H9 (cell line): ENCODE results near the gene SLX4IP. TPM values are rescaled to one million over a fixed set of nuclear protein-coding genes. Genes with fewer than 3 reads are reported as not detected.

Experiments used
- DNase-seq: peaks from one replicate; pipeline ENCODE4 v3.0.0-alpha.2; 2017
- H2AFZ ChIP-seq: one replicate; pipeline ENCODE4 v1.6.1; 2013; ENCODE audit warnings: mild to moderate bottlenecking, low read length, control low read depth, moderate library complexity
- H2AK5ac ChIP-seq: 2 replicates; pipeline ENCODE4 v1.6.1; 2013; ENCODE audit warnings: low read length, control low read depth, mixed read lengths; ENCODE audit not compliant: insufficient read length
- H2BK120ac ChIP-seq: one replicate; pipeline ENCODE4 v1.6.1; 2013; ENCODE audit warnings: low read depth, mild to moderate bottlenecking, low read length, control low read depth, inconsistent platforms; ENCODE audit not compliant: poor library complexity, severe bottlenecking
- H2BK12ac ChIP-seq: 2 replicates; pipeline ENCODE4 v1.6.1; 2013; ENCODE audit warnings: low read length, control low read depth, mixed read lengths, low read depth; ENCODE audit not compliant: insufficient read length
- H2BK15ac ChIP-seq: 2 replicates; pipeline ENCODE4 v1.6.1; 2013; ENCODE audit warnings: low read depth, low read length, control low read depth
- H2BK20ac ChIP-seq: one replicate; pipeline ENCODE4 v1.6.1; 2013; ENCODE audit warnings: low read depth, mild to moderate bottlenecking, low read length, control low read depth, inconsistent platforms; ENCODE audit not compliant: poor library complexity, severe bottlenecking
- H2BK5ac ChIP-seq: 2 replicates; pipeline ENCODE4 v1.6.1; 2013; ENCODE audit warnings: low read length, control low read depth, mixed read lengths; ENCODE audit not compliant: insufficient read length
- H3K14ac ChIP-seq: 2 replicates; pipeline ENCODE4 v1.6.1; 2013; ENCODE audit warnings: low read length, control low read depth; ENCODE audit not compliant: insufficient read depth
- H3K18ac ChIP-seq: 2 replicates; pipeline ENCODE4 v1.6.1; 2013; ENCODE audit warnings: low read depth, mild to moderate bottlenecking, mixed read lengths, low read length, control low read depth; ENCODE audit not compliant: insufficient read length
- H3K23ac ChIP-seq: 2 replicates; pipeline ENCODE4 v1.6.1; 2013; ENCODE audit warnings: low read length, control low read depth, mixed read lengths, low read depth; ENCODE audit not compliant: insufficient read length
- H3K23me2 ChIP-seq: 2 replicates; pipeline ENCODE4 v1.6.1; 2013; ENCODE audit warnings: low read depth, mild to moderate bottlenecking, mixed read lengths, low read length, control low read depth; ENCODE audit not compliant: insufficient read length, poor library complexity, severe bottlenecking
- H3K27ac ChIP-seq: 2 replicates; pipeline ENCODE4 v1.5.1; 2013; ENCODE audit warnings: low read length, control low read depth, mixed read lengths, low read depth; ENCODE audit not compliant: insufficient read length
- H3K27me3 ChIP-seq: 2 replicates; pipeline ENCODE4 v1.6.1; 2013; ENCODE audit warnings: low read length, control low read depth, inconsistent platforms; ENCODE audit not compliant: insufficient read depth
- H3K4ac ChIP-seq: 2 replicates; pipeline ENCODE4 v1.6.1; 2013; ENCODE audit warnings: low read depth, mild to moderate bottlenecking, control low read depth, inconsistent platforms, low read length, moderate library complexity
- H3K4me1 ChIP-seq: 2 replicates; pipeline ENCODE4 v1.6.1; 2013; ENCODE audit warnings: low read length, control low read depth, inconsistent platforms; ENCODE audit not compliant: insufficient read depth
- H3K4me2 ChIP-seq: 2 replicates; pipeline ENCODE4 v1.6.1; 2013; ENCODE audit warnings: low read length, control low read depth, mixed read lengths; ENCODE audit not compliant: insufficient read length, insufficient read depth
- H3K56ac ChIP-seq: 2 replicates; pipeline ENCODE4 v1.6.1; 2013; ENCODE audit warnings: low read depth, mild to moderate bottlenecking, mixed read lengths, low read length, control low read depth; ENCODE audit not compliant: insufficient read length
- H3K79me1 ChIP-seq: 2 replicates; pipeline ENCODE4 v1.6.1; 2013; ENCODE audit warnings: low read depth, mild to moderate bottlenecking, moderate library complexity, low read length, control low read depth, inconsistent platforms; ENCODE audit not compliant: insufficient read depth, poor library complexity, severe bottlenecking
- H3K79me2 ChIP-seq: 2 replicates; pipeline ENCODE4 v1.6.1; 2013; ENCODE audit warnings: low read length, control low read depth, inconsistent platforms; ENCODE audit not compliant: insufficient read depth
- H3K9ac ChIP-seq: 2 replicates; pipeline ENCODE4 v1.6.1; 2013; ENCODE audit warnings: low read length, control low read depth, mixed read lengths; ENCODE audit not compliant: insufficient read length; ENCODE audit errors: extremely low read depth
- H3K9me3 ChIP-seq: one replicate; pipeline ENCODE4 v1.6.1; 2013; ENCODE audit warnings: low read depth, low read length, inconsistent platforms; ENCODE audit not compliant: control insufficient read depth
- H3T11ph ChIP-seq: one replicate; pipeline ENCODE4 v1.6.1; 2013; ENCODE audit warnings: mild to moderate bottlenecking, low read length, control low read depth, inconsistent platforms
- H4K20me1 ChIP-seq: one replicate; pipeline ENCODE4 v1.6.1; 2013; ENCODE audit not compliant: control insufficient read depth, insufficient read length, insufficient read depth
- H4K5ac ChIP-seq: 2 replicates; pipeline ENCODE4 v1.6.1; 2013; ENCODE audit warnings: low read depth, mild to moderate bottlenecking, mixed read lengths, low read length, control low read depth; ENCODE audit not compliant: insufficient read length
- H4K8ac ChIP-seq: replicated peaks from 2 replicates; pipeline ENCODE4 v1.6.1; 2013; ENCODE audit warnings: low read length, control low read depth, mixed read lengths, low read depth; ENCODE audit not compliant: insufficient read length
- H4K91ac ChIP-seq: 2 replicates; pipeline ENCODE4 v1.6.1; 2013; ENCODE audit warnings: low read depth, mild to moderate bottlenecking, moderate library complexity, mixed read lengths, low read length, control low read depth; ENCODE audit not compliant: insufficient read length
- H3K27ac Mint-ChIP-seq, 3 experiments: 2 replicates in 2 of 3; 3 replicates in 1 of 3; pipeline ENCODE4 v1.8.0; 2020 to 2021; ENCODE audit warnings: mixed read lengths in 3 of 3, mild to moderate bottlenecking in 1 of 3, moderate library complexity in 1 of 3
- H3K27me3 Mint-ChIP-seq: 2 replicates; pipeline ENCODE4 v1.8.0; 2021; ENCODE audit warnings: low read depth, mild to moderate bottlenecking, moderate library complexity, mixed read lengths
- H3K36me3 Mint-ChIP-seq, 3 experiments: 2 replicates in 2 of 3; 3 replicates in 1 of 3; pipeline ENCODE4 v1.8.0; 2020 to 2021; ENCODE audit warnings: low read depth in 3 of 3, mixed read lengths in 3 of 3; ENCODE audit not compliant: insufficient read depth in 1 of 3
- H3K4me1 Mint-ChIP-seq, 2 experiments: 2 replicates each; pipeline ENCODE4 v1.8.0; 2020; ENCODE audit warnings: mixed read lengths in 2 of 2
- H3K4me3 Mint-ChIP-seq, 2 experiments: 2 replicates in 1 of 2; 3 replicates in 1 of 2; pipeline ENCODE4 v1.8.0; 2020 to 2021; ENCODE audit warnings: mild to moderate bottlenecking in 2 of 2, mixed read lengths in 2 of 2, moderate library complexity in 1 of 2
- H3K9me3 Mint-ChIP-seq, 2 experiments: 2 replicates in 1 of 2; 3 replicates in 1 of 2; pipeline ENCODE4 v1.8.0; 2020; ENCODE audit warnings: mild to moderate bottlenecking in 2 of 2, mixed read lengths in 2 of 2, moderate library complexity in 1 of 2
- CTCF ChIP-seq: fragments of 200-600 bp; sonication (generic); conservative IDR thresholded peaks from 3 replicates; pipeline ENCODE4 v1.8.0; 2021; ENCODE audit warnings: antibody characterized with exemption, mild to moderate bottlenecking
- WGBS: extraction: QIAGEN DNeasy Blood & Tissue Kit; methylation state at CpG from one replicate; pipeline ENCODE4 v1.1.7; 2013; ENCODE audit warnings: missing lambda C conversion rate, low lambda C conversion rate, mixed read lengths; ENCODE audit not compliant: insufficient read length; ENCODE audit errors: extremely low coverage; 5-methylcytosine and 5-hydroxymethylcytosine counted together
- total RNA-seq: library from RNA; stranded (reverse); gene quantifications from 2 replicates; pipeline ENCODE4 v1.2.1, GENCODE V29; 2021

The SLX4IP gene
- total RNA-seq, 1 experiment from 2014 or later, result 7.9 TPM

GRCh38 chr20:10509376-10509775 is 74.3 kb downstream of the SLX4IP start:
- Histone ChIP-seq H2BK15ac (no peak overlapping the region), H4K8ac (no peak overlapping the region), H3K14ac (no peak overlapping the region), H3K9ac (no peak overlapping the region), H3K23me2 (no peaks in the 10 kb centered on the region), H3T11ph (no peak overlapping the region), H3K56ac (no peak overlapping the region), H2BK5ac (no peak overlapping the region), H2AK5ac (no peak overlapping the region), H3K27me3 (no peaks in the 10 kb centered on the region), H2BK20ac (no peak overlapping the region), H3K9me3 (no peaks in the 10 kb centered on the region), H4K5ac (no peak overlapping the region), H2BK12ac (no peak overlapping the region), H3K4ac (no peak overlapping the region), H3K4me2 (no peak overlapping the region), H3K79me2 (no peaks in the 10 kb centered on the region), H4K91ac (no peak overlapping the region), H2BK120ac (no peak overlapping the region), H3K23ac (no peak overlapping the region), H3K4me1 (peaks cover 9% of the 10 kb centered on the region), H3K18ac (no peak overlapping the region), H3K79me1 (no peaks in the 10 kb centered on the region), H4K20me1 (no peaks in the 10 kb centered on the region), H2AFZ (no peak overlapping the region), H3K27ac (no peak overlapping the region)
- WGBS, result no CpG with 5 or more reads among the region's 6 CpGs
- Mint-ChIP-seq H3K9me3 (no peaks in the 10 kb centered on the region), H3K4me3 (no peak overlapping the region), H3K27me3 (no peaks in the 10 kb centered on the region), H3K36me3 (peaks cover 0 to 4% (median 2%) of the 10 kb centered on the region in 3 experiments; a peak in 2 of 7 replicates), H3K4me1 (peaks cover 21 to 39% of the 10 kb centered on the region in 2 experiments), H3K27ac (no peak overlapping the region)
- no peak for TF ChIP-seq CTCF
- no peak for DNase-seq
